ENCODE measurements around the gene TK2.

Gene TK2

DNA sequence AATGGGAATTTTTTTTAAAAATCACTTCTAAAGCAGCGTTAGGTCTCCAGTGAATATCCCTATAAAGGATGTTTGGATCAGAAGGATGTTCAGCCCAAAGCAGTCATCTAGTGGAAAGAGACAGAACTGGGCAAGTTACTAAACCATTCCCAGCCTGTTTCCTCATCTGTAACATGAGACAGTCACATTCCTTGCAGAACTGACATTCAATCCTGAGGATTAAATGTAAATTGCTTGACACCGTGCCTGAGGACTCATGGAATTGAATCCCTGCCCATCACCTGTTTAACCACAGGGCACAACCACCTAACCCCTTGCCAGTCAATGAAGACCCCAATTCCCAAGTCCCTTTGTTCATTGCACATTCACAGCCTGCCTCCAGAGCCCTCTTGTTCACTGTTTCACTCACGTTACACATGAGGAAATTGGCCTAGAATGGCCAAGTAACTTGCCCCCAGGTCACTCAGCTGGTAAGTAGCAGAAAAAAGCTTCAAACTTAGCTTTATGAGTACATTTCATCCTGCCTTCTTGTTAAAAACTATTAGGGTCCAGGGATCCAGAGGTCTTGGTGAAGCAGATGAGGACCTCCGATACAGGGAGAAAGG lies 30.8 kb upstream of the TK2 start:
- TF ChIP-seq GATA3 (IDR thresholded peaks at IDR 0.05; ENCODE audit: low read depth, low read length) (no peak), GATA2 (IDR thresholded peaks at IDR 0.05; ENCODE audit: low read depth, low read length) (no peak)

GRCh38 chr16:66578651-66579531 lies 29.0 kb upstream of the TK2 start, which contains the start of gene CMTM2:
CMTM2 (plus strand) TSS chr16:66579463; CDS start chr16:66579608, 145 bp downstream.
- no peak for TF ChIP-seq GATA2 (IDR thresholded peaks at IDR 0.05; ENCODE audit: low read depth, low read length)
- no peak for TF ChIP-seq GATA3 (IDR thresholded peaks at IDR 0.05; ENCODE audit: low read depth, low read length)

DNA sequence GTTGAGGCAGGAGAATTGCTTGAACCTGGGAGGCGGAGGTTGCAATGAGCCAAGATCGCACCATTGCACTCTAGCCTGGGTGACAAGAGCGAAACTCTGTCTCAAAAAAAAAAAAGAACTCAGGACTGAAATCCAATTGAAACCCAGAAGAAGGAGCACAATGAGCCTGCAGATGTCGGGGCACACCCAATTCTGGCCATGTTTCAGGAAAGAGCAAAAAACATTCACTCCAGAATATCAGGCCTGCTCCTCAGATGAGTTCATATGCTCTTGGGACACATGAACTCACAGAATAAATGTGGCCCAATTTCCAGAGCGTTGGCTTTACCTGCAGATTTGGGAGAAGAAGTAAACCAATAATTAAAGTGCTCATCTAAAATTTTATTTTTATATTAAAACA lies 26.4 kb upstream of the TK2 start:
- no peak for TF ChIP-seq GATA3 (IDR thresholded peaks at IDR 0.05; ENCODE audit: low read depth, low read length)
- no peak for TF ChIP-seq GATA2 (IDR thresholded peaks at IDR 0.05; ENCODE audit: low read depth, low read length)

- no peak for TF ChIP-seq GATA3 (IDR thresholded peaks at IDR 0.05; ENCODE audit: low read depth, low read length)
Measured at GRCh38 chr16:66575060-66575459, 25.1 kb upstream of the TK2 start.

GRCh38 chr16:66574531-66574930 lies 24.6 kb upstream of the TK2 start:
- TF ChIP-seq GATA3 (IDR thresholded peaks at IDR 0.05; ENCODE audit: low read depth, low read length) (no peak), GATA2 (IDR thresholded peaks at IDR 0.05; ENCODE audit: low read depth, low read length) (no peak)

- TF ChIP-seq GATA3 (IDR thresholded peaks at IDR 0.05; ENCODE audit: low read depth, low read length): no peak
- no peak for TF ChIP-seq GATA2 (IDR thresholded peaks at IDR 0.05; ENCODE audit: low read depth, low read length)
Measured at GRCh38 chr16:66574081-66574480, 24.2 kb upstream of the TK2 start.

DNA sequence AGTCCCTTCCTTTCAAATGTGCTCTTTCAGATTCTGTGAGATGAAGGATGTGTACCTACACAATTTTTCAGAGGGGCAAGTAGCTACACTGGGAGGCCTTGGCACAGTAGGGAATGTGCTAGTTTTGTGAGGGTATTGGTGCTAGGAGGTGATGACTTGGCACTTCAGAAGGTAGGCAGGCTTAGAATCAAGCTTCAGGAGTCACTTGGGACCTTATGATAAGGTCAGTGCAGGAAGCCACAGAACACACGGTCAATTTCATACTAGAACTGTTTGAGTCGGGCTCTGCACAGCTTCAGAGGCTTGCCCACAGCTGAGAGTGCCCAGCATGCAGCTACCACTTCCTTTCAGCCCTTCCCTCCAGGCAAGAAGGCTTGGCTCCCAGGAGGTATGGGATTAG lies 22.4 kb upstream of the TK2 start:
- TF ChIP-seq GATA3 (IDR thresholded peaks at IDR 0.05; ENCODE audit: low read depth, low read length) (no peak), GATA2 (IDR thresholded peaks at IDR 0.05; ENCODE audit: low read depth, low read length) (no peak)

DNA sequence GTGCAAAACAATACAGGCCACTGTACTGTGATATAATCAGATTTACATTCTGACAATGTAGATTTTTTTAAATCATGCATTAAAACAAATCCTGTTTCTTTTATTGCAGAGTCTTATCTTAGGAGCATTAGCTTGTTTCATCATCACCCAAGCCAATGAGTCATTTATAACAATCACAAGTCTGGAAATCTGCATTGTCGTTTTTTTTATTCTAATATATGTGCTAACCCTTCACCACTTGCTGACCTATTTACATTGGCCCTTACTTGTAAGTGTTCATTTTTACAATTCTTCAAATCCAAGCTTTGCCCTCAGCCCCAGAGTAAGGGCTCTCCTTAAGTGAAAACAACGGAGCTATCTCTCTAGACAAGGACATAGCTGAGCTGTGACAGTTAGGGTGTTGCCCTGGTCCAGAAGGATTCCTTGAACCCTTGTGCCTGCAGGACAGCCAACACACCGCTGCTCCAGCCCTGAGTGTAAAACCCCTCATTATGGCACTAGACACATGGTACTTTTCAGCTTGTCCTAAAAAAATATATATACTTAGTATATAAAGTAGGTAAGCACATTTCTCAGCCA lies 20.0 kb upstream of the TK2 start:
- no peak for TF ChIP-seq GATA3 (IDR thresholded peaks at IDR 0.05; ENCODE audit: low read depth, low read length)
- no peak for TF ChIP-seq GATA2 (IDR thresholded peaks at IDR 0.05; ENCODE audit: low read depth, low read length)

DNA sequence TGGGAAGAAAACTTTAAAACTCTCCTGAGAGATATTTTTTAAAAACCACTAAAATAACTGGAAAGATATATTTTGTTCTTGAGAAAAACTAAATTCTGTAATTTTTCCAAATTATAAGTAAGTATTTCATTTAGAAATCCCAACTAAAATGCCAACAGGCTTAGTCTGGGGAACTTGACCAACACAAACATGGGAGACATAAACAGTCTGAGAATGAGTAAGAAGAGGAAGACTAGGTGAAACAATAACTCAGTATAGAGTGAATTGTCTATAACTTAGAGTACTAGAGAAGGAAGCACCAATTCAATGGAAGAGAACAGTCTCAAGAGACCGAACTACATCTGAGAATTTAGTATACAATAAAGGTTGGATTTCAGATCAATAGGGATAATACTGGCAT lies 19.2 kb upstream of the TK2 start:
- no peak for TF ChIP-seq GATA2 (IDR thresholded peaks at IDR 0.05; ENCODE audit: low read depth, low read length)
- TF ChIP-seq GATA3 (IDR thresholded peaks at IDR 0.05; ENCODE audit: low read depth, low read length): no peak

- TF ChIP-seq GATA3 (IDR thresholded peaks at IDR 0.05; ENCODE audit: low read depth, low read length): no peak
- TF ChIP-seq GATA2 (IDR thresholded peaks at IDR 0.05; ENCODE audit: low read depth, low read length): no peak
Measured at GRCh38 chr16:66568355-66568754, 18.4 kb upstream of the TK2 start.

GRCh38 chr16:66566051-66566901 lies 16.4 kb upstream of the TK2 start, which contains the start of gene CMTM1:
CMTM1 (plus strand) TSS chr16:66566439; CDS start chr16:66566514, 75 bp downstream.
- TF ChIP-seq GATA2 (IDR thresholded peaks at IDR 0.05; ENCODE audit: low read depth, low read length): no peak
- TF ChIP-seq GATA3 (IDR thresholded peaks at IDR 0.05; ENCODE audit: low read depth, low read length): no peak

- TF ChIP-seq GATA3 (IDR thresholded peaks at IDR 0.05; ENCODE audit: low read depth, low read length) (no peak), GATA2 (IDR thresholded peaks at IDR 0.05; ENCODE audit: low read depth, low read length) (no peak)
Measured at GRCh38 chr16:66563574-66564334, 13.8 kb upstream of the TK2 start.

- no peak for TF ChIP-seq GATA3 (IDR thresholded peaks at IDR 0.05; ENCODE audit: low read depth, low read length)
Measured at GRCh38 chr16:66562986-66563385, 13.1 kb upstream of the TK2 start.

All from SH-SY5Y (cell line).